Common myeloid progenitor, CD34-positive (primary cell): ENCODE results near the gene CSF1R.

Experiments
- CTCF ChIA-PET: fragments of 350-600 bp; sonication (Branson Sonifier 250); formaldehyde crosslinking; loops from one replicate; lab custom pipeline; 2021; ENCODE audit warnings: antibody characterized with exemption; lab: Charles Lee
- POLR2A ChIA-PET: fragments of 350-600 bp; sonication (Branson Sonifier 250); formaldehyde crosslinking; loops from one replicate; lab custom pipeline; 2021; ENCODE audit warnings: antibody characterized with exemption; lab: Charles Lee
- DNase-seq, 3 donors: peaks; one replicate each; pipeline versions ENCODE4 v3.0.0 to v3.0.0-alpha.2; 2013
- H3K27ac ChIP-seq, 2 experiments: 1 replicate in 1 of 2; 2 replicates in 1 of 2; pipeline ENCODE4 v1.7.0; 2013; ENCODE audit warnings: inconsistent platforms in 2 of 2, low read length in 2 of 2, mild to moderate bottlenecking in 2 of 2, low read depth in 1 of 2, moderate library complexity in 1 of 2; ENCODE audit not compliant: severe bottlenecking in 2 of 2, insufficient read depth in 1 of 2, poor library complexity in 1 of 2
- H3K27me3 ChIP-seq, 5 experiments: replicated peaks in 2 of 5; 1 replicate in 3 of 5; 2 replicates in 2 of 5; pipeline versions ENCODE4 v1.6.1 to v1.7.0; 2013; ENCODE audit warnings: low read length in 4 of 5, mild to moderate bottlenecking in 2 of 5, moderate library complexity in 2 of 5, inconsistent platforms in 1 of 5; ENCODE audit not compliant: insufficient read depth in 5 of 5, control insufficient read depth in 4 of 5
- H3K36me3 ChIP-seq, 4 experiments: 1 replicate in 2 of 4; 2 replicates in 2 of 4; pipeline versions ENCODE4 v1.6.1 to v1.7.0; 2013; ENCODE audit warnings: low read length in 3 of 4, control low read depth in 1 of 4, mild to moderate bottlenecking in 1 of 4; ENCODE audit not compliant: control insufficient read depth in 4 of 4, insufficient read depth in 4 of 4
- H3K4me1 ChIP-seq, 4 experiments: 1 replicate in 3 of 4; 2 replicates in 1 of 4; pipeline versions ENCODE4 v1.6.1 to v1.7.1; 2013; ENCODE audit warnings: low read length in 3 of 4, mild to moderate bottlenecking in 3 of 4, control low read depth in 1 of 4, inconsistent platforms in 1 of 4, moderate library complexity in 1 of 4; ENCODE audit not compliant: control insufficient read depth in 4 of 4, insufficient read depth in 4 of 4; ENCODE audit errors: control extremely low read depth in 1 of 4
- H3K4me3 ChIP-seq, 7 experiments: 1 replicate in 4 of 7; 2 replicates in 3 of 7; pipeline versions ENCODE4 v1.5.1 to v1.7.0; 2013; ENCODE audit warnings: mild to moderate bottlenecking in 7 of 7, low read length in 6 of 7, moderate library complexity in 6 of 7, inconsistent platforms in 2 of 7, low read depth in 2 of 7, control low read depth in 1 of 7; ENCODE audit not compliant: insufficient read depth in 4 of 7, control insufficient read depth in 1 of 7; ENCODE audit errors: extremely low read depth in 1 of 7
- H3K9me3 ChIP-seq, 5 experiments: 1 replicate in 4 of 5; 2 replicates in 1 of 5; pipeline versions ENCODE4 v1.6.1 to v1.7.1; 2013; ENCODE audit warnings: low read length in 4 of 5, mild to moderate bottlenecking in 2 of 5, inconsistent platforms in 1 of 5, low read depth in 1 of 5, moderate library complexity in 1 of 5; ENCODE audit not compliant: control insufficient read depth in 4 of 5, insufficient read depth in 2 of 5; ENCODE audit errors: control extremely low read depth in 1 of 5
- WGBS: methylation state at CpG from one replicate; pipeline ENCODE4 v1.1.5; 2013; ENCODE audit not compliant: insufficient coverage; 5-methylcytosine and 5-hydroxymethylcytosine counted together

The CSF1R gene

DNA sequence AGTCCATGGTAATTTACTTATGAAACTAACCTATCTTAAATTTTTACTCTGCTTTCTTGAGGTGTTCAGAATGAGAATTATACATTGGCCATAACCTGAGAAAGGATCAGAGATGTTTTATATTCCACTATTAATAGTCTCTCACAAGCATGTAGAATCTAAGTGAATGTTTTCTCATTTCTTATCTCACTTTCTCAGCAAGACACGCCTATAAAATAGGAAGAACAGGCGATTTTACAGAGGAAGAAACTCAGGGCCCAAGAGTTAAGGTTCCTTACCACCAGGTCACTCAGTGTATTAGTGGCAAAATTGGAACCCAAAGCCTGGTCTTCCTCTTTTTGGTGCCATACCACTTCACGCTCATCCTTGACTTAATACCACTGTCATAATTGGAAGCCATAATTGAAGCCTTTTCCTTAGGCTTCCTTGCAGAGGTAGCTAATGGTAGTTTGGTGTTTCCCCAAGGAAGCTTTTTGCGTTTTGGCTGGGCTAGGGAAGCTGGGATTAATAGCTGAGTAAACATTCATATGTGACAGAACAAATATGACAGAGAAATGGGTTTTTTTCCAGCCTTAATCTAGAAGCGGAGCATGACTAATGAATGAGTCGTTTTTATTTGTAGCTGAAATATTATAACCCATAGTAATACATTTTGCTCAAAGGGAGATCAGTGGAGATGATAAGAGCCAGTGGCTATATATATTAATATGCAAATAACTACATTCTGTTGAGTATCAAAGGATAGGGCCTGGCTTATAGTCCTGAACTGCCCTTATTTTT is 68.9 kb downstream of the CSF1R start:
- peaks cover 3 to 22% (median 7%) of the 10 kb centered on the region in 5 experiments for H3K9me3 ChIP-seq
- H3K4me1 ChIP-seq: peaks cover 0 to 7% (median 6%) of the 10 kb centered on the region in 4 experiments
- CTCF ChIA-PET: interaction anchor here (0.7 to 1.7 kb wide), 5 partner anchors 11 to 222 kb away, joined by 3 to 6 read pairs (median 3); no protein-coding TSS in a partner anchor
- 93% methylated on average over 4 of the region's 6 CpGs for WGBS
- no peak for DNase-seq
- no peaks in the 10 kb centered on the region for H3K27me3 ChIP-seq
- no peak overlapping the region for H3K4me3 ChIP-seq
- POLR2A ChIA-PET: interaction anchor here (0.8 kb wide), 1 partner anchor 35 kb away, joined by 3 read pairs; no protein-coding TSS in a partner anchor
- peaks cover 36 to 94% (median 72%) of the 10 kb centered on the region in 4 experiments for H3K36me3 ChIP-seq
- no peak overlapping the region for H3K27ac ChIP-seq

DNA sequence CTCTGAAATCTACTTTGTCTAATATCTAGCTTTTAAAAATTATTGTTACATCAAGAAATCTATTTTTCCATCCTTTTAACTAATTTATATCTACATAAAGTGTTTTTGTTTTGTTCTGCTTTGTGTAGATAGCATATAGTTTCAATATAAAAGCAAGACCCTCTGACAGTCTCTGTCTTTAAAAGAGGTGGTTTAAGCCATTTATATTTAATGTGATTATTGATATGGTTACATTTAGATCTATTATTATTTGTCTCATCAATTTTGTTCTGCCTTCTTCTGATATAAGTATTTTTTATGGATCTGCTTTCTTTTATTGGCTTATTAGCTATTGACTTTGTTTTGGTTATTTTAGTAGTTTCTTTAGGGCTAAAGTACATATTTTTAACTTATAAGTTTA is 69.8 kb downstream of the CSF1R start:
- no peak overlapping the region for H3K4me3 ChIP-seq
- H3K4me1 ChIP-seq: no peaks in the 10 kb centered on the region
- no peaks in the 10 kb centered on the region for H3K27me3 ChIP-seq
- POLR2A ChIA-PET: no interaction called here
- CTCF ChIA-PET: interaction anchor here (1.4 to 2.9 kb wide), 3 partner anchors 9 to 18 kb away, joined by 3 to 9 read pairs (median 6); no protein-coding TSS in a partner anchor
- H3K36me3 ChIP-seq: peaks cover 35 to 95% (median 72%) of the 10 kb centered on the region in 4 experiments
- DNase-seq: no peak
- H3K27ac ChIP-seq: no peak overlapping the region
- H3K9me3 ChIP-seq: peaks cover 3 to 22% (median 7%) of the 10 kb centered on the region in 5 experiments

DNA sequence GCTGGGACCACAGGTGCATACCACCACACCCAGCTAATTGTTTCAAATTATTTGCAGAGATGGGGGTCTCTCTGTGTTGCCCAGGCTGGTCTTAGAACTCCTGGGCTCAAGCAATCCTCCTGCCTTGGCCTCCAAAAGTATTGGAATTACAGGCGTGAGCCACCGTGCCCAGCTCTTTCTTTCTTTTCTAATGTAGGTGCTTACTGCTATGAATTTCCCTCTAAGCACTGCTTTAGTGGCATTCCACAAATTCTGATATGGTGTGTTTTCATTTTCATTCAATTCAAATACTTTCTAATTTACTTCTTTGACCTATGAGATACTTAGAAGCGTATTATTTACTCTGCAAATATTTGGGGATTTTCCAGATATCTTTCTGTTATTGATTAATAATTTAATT is 70.9 kb downstream of the CSF1R start:
- Histone ChIP-seq H3K36me3 (peaks cover 37 to 94% (median 70%) of the 10 kb centered on the region in 4 experiments), H3K4me3 (no peak overlapping the region), H3K27me3 (no peaks in the 10 kb centered on the region), H3K9me3 (peaks cover 3 to 22% (median 7%) of the 10 kb centered on the region in 5 experiments), H3K27ac (no peak overlapping the region), H3K4me1 (no peaks in the 10 kb centered on the region)
- DNase-seq: no peak
- ChIA-PET POLR2A (no interaction called here), CTCF (interaction anchor here (2.9 kb wide), 1 partner anchor 11 kb away, joined by 9 read pairs; no protein-coding TSS in a partner anchor)
- 100% methylated on average over 1 of the region's 3 CpGs for WGBS

DNA sequence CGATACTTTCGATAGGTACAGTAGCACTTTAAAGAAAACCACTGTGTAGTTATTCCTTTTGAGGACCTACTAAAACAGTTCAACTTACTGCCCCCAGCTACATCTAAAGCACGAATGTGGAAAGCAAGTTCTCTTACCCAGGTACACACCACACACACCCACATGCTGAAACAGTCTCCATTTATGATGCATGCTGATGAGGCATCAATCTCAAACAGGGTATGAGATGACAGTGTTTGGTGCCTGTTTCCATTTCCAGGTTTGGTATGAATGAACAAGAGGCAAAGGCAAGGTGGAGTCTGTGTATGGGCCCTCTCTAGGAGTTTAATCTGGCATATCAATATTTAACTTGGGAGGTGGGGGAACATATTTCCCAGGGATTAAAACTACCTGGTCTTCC is 71.9 kb downstream of the CSF1R start:
- CTCF ChIA-PET: interaction anchor here (1.9 to 2.9 kb wide), 2 partner anchors 10 to 11 kb away, joined by 4 to 9 read pairs; no protein-coding TSS in a partner anchor

DNA sequence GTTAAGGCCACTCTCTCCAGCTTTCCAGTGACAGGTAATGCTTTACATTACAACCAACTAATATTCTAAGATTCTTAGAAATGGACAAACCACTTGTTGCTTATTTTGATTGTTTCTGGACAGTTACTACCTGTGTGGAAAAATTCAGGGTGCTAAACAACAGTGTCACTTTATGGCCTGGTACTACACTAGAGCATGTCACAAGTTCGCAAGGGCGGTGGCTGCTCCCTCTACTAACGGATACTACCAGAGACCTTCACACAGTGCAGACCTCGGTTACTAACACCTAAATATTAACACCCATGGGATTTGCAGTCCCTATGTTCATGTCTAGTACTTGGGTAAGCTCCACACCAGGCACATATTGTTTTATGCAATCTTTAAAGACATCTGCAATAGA is 72.4 kb downstream of the CSF1R start:
- no peak for DNase-seq
- no peak overlapping the region for H3K4me3 ChIP-seq
- 100% methylated on average over 4 of the region's 4 CpGs for WGBS
- H3K4me1 ChIP-seq: no peaks in the 10 kb centered on the region
- H3K36me3 ChIP-seq: peaks cover 36 to 94% (median 72%) of the 10 kb centered on the region in 4 experiments
- ChIA-PET CTCF (interaction anchor here (1.9 to 2.9 kb wide), 2 partner anchors 9 to 12 kb away, joined by 4 to 9 read pairs; no protein-coding TSS in a partner anchor), POLR2A (no interaction called here)
- no peaks in the 10 kb centered on the region for H3K27me3 ChIP-seq
- peaks cover 3 to 22% (median 7%) of the 10 kb centered on the region in 5 experiments for H3K9me3 ChIP-seq
- no peak overlapping the region for H3K27ac ChIP-seq

More for the DNA sequence above, 71.9 kb downstream of the CSF1R start:
- POLR2A ChIA-PET: no interaction called here
- no peak for DNase-seq
- no peak overlapping the region for H3K27ac ChIP-seq
- H3K27me3 ChIP-seq: no peaks in the 10 kb centered on the region
- WGBS: no CpG with 5 or more reads among the region's 3 CpGs
- peaks cover 35 to 94% (median 72%) of the 10 kb centered on the region in 4 experiments for H3K36me3 ChIP-seq
- no peaks in the 10 kb centered on the region for H3K4me1 ChIP-seq
- no peak overlapping the region for H3K4me3 ChIP-seq
- peaks cover 3 to 22% (median 7%) of the 10 kb centered on the region in 5 experiments for H3K9me3 ChIP-seq

DNA sequence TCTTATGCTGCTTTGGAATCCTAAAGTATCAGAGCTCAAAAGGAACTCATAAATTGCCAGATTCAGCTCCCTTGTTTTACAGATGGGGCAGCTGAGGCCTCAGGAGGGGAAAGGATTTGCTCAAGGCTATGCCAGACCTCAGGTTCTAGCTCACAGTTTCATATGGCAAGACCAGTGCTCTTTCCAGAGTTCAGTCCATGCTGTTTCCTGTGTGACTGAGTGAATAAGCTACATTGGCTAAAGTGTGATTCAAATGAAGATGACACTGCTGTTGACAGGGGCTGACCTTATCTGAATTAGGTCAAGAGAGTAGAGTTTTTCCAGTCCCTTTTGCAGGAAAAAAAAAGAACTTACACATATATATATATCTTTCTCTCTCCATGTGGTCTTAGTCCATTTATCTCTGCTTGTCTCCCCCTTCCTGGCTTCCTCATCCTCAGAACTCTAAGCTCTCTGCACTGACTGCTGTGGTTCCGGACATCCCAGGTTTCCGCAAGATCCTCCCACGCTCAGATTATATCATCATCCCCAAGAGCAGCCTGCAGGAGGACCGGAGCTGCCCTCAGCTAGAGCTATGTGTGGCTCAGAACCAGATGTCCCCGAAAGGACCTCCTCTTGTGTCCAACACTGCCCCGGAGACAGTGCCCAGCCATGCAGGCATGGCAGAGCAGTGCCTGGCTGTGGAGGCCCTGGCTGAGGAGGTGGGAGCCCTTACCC is 76.5 kb downstream of the CSF1R start:
- no peak for DNase-seq
- 100% methylated on average over 4 of the region's 6 CpGs for WGBS
- no peak overlapping the region for H3K27ac ChIP-seq
- peaks cover 37 to 89% (median 70%) of the 10 kb centered on the region in 4 experiments for H3K36me3 ChIP-seq
- H3K4me1 ChIP-seq: no peaks in the 10 kb centered on the region
- no peaks in the 10 kb centered on the region for H3K27me3 ChIP-seq
- peaks cover 0 to 6% (median 3%) of the 10 kb centered on the region in 5 experiments for H3K9me3 ChIP-seq
- CTCF ChIA-PET: interaction anchor here (1.2 to 2.2 kb wide), 7 partner anchors 7 to 32 kb away, joined by 3 to 7 read pairs (median 4); partner anchors contain the start of genes HMGXB3 and TIGD6
- H3K4me3 ChIP-seq: no peak overlapping the region
- POLR2A ChIA-PET: no interaction called here
